Osteoblast (primary cell): ENCODE results near the gene ACOX3. TPM values are rescaled to one million over a fixed set of nuclear protein-coding genes. Genes with fewer than 3 reads are reported as not detected.

Source experiments
- DNase-seq: peaks from one replicate; pipeline ENCODE4 v3.0.0; 2011; ENCODE audit warnings: low spot score, mixed read lengths; ENCODE audit not compliant: insufficient read length; ENCODE audit errors: missing footprints
- H2AFZ ChIP-seq: 2 replicates; pipeline ENCODE4 v1.6.0; 2011; ENCODE audit warnings: mild to moderate bottlenecking, low read length
- H3K27ac ChIP-seq: 2 replicates; pipeline ENCODE4 v1.5.1; 2011; ENCODE audit warnings: mild to moderate bottlenecking, low read depth, low read length, moderate library complexity
- H3K27me3 ChIP-seq: 2 replicates; pipeline ENCODE4 v1.6.0; 2012; ENCODE audit warnings: mild to moderate bottlenecking, control low read depth, inconsistent platforms, low read length, moderate library complexity; ENCODE audit not compliant: insufficient read depth
- H3K36me3 ChIP-seq: 2 replicates; pipeline ENCODE4 v1.5.1; 2011; ENCODE audit warnings: mild to moderate bottlenecking, low read length, control low read depth, moderate library complexity; ENCODE audit not compliant: insufficient read depth
- H3K4me1 ChIP-seq: 2 replicates; pipeline ENCODE4 v1.5.1; 2011; ENCODE audit warnings: mild to moderate bottlenecking, low read length, control low read depth, moderate library complexity; ENCODE audit not compliant: insufficient read depth
- H3K4me2 ChIP-seq: 2 replicates; pipeline ENCODE4 v1.6.0; 2011; ENCODE audit warnings: mild to moderate bottlenecking, low read length; ENCODE audit not compliant: insufficient read depth
- H3K4me3 ChIP-seq: fragments of 200-600 bp; sonication (generic); 3 replicates; pipeline ENCODE4 v1.5.1; 2012; ENCODE audit warnings: mild to moderate bottlenecking, low read length, inconsistent platforms; ENCODE audit not compliant: insufficient read depth
- H3K79me2 ChIP-seq: 2 replicates; pipeline ENCODE4 v1.6.0; 2012; ENCODE audit warnings: mild to moderate bottlenecking, low read length, control low read depth, inconsistent platforms; ENCODE audit not compliant: insufficient read depth
- H3K9me3 ChIP-seq: 2 replicates; pipeline ENCODE4 v1.5.1; 2011; ENCODE audit warnings: low read depth, low read length, control low read depth
- H4K20me1 ChIP-seq: 2 replicates; pipeline ENCODE4 v1.6.0; 2012; ENCODE audit warnings: mild to moderate bottlenecking, low read length, control low read depth; ENCODE audit not compliant: insufficient read depth
- total RNA-seq: library from RNA; depleted of rRNA; stranded (reverse); fragments of >200 nt; gene quantifications from 2 replicates; pipeline ENCODE4 v1.2.3, GENCODE V29; 2012
- TF ChIP-seq, protein P1 (sequence below): IDR thresholded peaks from 2 replicates; pipeline ENCODE4 v1.5.1; 2011; ENCODE audit warnings: mild to moderate bottlenecking, low read depth, low read length, moderate library complexity; ENCODE audit errors: extremely low read depth

The ACOX3 gene
- total RNA-seq, 1 donor = 24.2 TPM

DNA sequence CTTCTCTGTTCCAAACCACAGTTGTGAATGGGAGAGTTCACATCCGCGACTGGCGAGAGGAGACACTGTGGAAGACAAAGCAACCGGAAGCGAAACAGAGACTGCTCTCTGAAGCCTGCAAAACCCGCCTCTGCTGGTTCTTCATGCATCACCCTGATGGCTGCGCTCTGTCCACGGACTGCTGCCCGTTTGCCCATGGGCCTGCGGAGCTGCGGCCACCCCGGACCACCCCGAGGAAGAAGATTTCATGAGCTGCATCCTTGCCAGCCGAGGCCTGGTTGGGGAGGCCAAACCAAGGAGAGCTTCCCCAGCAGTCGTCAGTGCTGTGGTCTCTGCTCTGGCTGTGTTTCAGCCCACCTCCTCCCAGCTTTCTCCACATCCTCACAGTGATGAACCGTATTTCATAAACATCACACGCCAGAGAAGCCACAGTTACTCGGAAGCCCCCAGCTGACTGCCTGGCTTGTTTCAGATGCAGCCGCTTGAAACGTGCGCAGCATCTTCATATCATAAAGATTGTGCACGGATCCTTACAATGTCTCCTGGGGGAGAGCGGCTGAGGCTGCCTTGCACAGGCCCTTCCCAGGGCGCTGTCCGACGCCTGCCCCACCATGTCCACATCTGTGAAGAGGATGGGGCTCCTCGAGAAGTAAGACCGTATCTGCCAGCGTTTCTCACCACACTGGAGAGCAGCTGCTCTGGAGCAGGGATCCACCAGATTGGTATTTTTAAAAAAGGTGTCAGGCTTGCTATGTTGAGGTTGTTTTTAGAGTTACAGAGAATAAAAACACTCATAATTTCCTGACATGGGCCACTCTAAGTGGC is 35.4 kb upstream of the ACOX3 start:
- TF ChIP-seq, protein P1, sequence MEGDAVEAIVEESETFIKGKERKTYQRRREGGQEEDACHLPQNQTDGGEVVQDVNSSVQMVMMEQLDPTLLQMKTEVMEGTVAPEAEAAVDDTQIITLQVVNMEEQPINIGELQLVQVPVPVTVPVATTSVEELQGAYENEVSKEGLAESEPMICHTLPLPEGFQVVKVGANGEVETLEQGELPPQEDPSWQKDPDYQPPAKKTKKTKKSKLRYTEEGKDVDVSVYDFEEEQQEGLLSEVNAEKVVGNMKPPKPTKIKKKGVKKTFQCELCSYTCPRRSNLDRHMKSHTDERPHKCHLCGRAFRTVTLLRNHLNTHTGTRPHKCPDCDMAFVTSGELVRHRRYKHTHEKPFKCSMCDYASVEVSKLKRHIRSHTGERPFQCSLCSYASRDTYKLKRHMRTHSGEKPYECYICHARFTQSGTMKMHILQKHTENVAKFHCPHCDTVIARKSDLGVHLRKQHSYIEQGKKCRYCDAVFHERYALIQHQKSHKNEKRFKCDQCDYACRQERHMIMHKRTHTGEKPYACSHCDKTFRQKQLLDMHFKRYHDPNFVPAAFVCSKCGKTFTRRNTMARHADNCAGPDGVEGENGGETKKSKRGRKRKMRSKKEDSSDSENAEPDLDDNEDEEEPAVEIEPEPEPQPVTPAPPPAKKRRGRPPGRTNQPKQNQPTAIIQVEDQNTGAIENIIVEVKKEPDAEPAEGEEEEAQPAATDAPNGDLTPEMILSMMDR = no peak
- no peak overlapping the region for H3K27ac ChIP-seq

DNA sequence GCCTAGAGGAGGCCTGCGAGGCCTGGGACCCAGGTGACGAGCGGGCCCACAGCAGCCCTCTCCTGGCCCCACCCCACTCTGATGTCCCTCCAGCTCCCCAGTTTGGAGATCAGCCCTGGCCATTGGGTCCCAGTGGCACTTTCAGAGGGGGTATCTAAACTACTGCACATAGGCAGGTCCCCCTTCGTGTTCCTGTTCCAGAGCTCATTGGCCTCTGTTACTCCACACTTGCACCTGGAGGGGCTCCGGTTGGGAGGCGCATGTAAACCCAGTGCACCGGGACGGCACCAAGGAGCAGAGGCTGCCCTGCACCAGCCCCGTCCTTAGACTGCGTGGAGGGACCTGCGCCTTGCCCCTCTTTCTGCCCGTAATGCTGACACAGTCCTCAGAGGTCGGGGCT is 34.3 kb upstream of the ACOX3 start:
- peaks cover 13% of the 10 kb centered on the region for H4K20me1 ChIP-seq
- peak; percentile 64 for DNase-seq
- no peaks in the 10 kb centered on the region for H3K79me2 ChIP-seq
- no peak overlapping the region for H2AFZ ChIP-seq
- TF ChIP-seq, protein P1 = no peak
- H3K36me3 ChIP-seq = peaks cover 20% of the 10 kb centered on the region
- H3K4me1 ChIP-seq = peaks cover 21% of the 10 kb centered on the region
- no peak overlapping the region for H3K4me2 ChIP-seq
- no peaks in the 10 kb centered on the region for H3K9me3 ChIP-seq
- H3K4me3 ChIP-seq = no peak overlapping the region
- H3K27ac ChIP-seq = no peak overlapping the region
- H3K27me3 ChIP-seq = no peaks in the 10 kb centered on the region

More for the DNA sequence above, 35.4 kb upstream of the ACOX3 start:
- no peak overlapping the region for H3K4me2 ChIP-seq
- peaks cover 12% of the 10 kb centered on the region for H3K36me3 ChIP-seq
- no peaks in the 10 kb centered on the region for H3K79me2 ChIP-seq
- peaks cover 13% of the 10 kb centered on the region for H4K20me1 ChIP-seq
- H2AFZ ChIP-seq = no peak overlapping the region
- H3K27me3 ChIP-seq = no peaks in the 10 kb centered on the region
- no peaks in the 10 kb centered on the region for H3K9me3 ChIP-seq
- peak; percentile 83 for DNase-seq
- H3K4me1 ChIP-seq = peaks cover 21% of the 10 kb centered on the region
- no peak overlapping the region for H3K4me3 ChIP-seq

DNA sequence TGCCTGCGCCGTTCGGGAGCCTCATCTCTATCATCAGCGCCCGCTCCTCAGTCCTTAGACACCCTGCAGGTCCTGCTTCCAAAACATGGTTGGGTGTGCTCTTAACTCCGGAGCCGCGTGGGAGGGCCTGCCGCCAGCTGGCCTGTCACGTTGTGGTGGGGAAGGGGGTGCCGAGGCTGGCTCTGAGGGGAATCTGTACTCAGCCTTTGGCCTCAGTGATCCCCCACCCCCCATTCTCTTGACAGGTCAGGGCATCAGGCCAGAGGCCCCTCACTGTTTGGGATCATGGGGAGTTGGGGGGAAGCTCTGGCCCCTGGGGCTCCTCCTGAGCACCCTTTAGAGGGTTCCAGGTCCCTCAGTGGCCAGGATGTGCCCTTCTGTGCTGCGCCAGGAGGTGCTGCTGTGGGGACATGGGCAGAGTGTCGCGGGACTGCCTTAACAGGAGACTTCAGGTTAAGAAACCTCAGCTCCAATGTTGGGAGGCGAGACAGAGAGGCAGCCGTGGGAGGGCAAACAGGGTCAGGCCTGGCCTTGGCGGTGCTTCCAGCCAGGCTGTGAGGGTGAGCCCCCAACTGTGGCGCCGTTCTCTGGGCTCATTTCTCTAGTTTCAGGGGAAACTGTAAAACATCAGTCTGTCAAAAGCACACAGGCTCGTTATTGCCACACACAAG is 33.5 kb upstream of the ACOX3 start:
- H3K4me1 ChIP-seq = peaks cover 21% of the 10 kb centered on the region
- no peak overlapping the region for H3K4me2 ChIP-seq
- no peak overlapping the region for H2AFZ ChIP-seq
- DNase-seq = peak; percentile 47
- TF ChIP-seq, protein P1 = no peak
- H4K20me1 ChIP-seq = peaks cover 15% of the 10 kb centered on the region
- H3K27me3 ChIP-seq = no peaks in the 10 kb centered on the region
- no peaks in the 10 kb centered on the region for H3K79me2 ChIP-seq
- no peaks in the 10 kb centered on the region for H3K9me3 ChIP-seq
- peaks cover 26% of the 10 kb centered on the region for H3K36me3 ChIP-seq
- no peak overlapping the region for H3K27ac ChIP-seq
- H3K4me3 ChIP-seq = no peak overlapping the region
